PC-3 (cell line): ENCODE measurements around the gene PABPC1L.

Experiments
- CTCF ChIP-seq: fragments of 300-600 bp; sonication (generic); conservative IDR thresholded peaks from 2 replicates; pipeline ENCODE4 v1.5.1; 2017; ENCODE audit warnings: antibody characterized with exemption, low read depth, mild to moderate bottlenecking, low read length
- EZH2 ChIP-seq: fragments of 300-600 bp; sonication (generic); IDR thresholded peaks from one replicate; pipeline ENCODE4 v1.6.1; 2017; ENCODE audit warnings: antibody characterized with exemption, mild to moderate bottlenecking, low read length; ENCODE audit not compliant: unreplicated experiment

- TF ChIP-seq CTCF (no peak), EZH2 (no peak)
These were observed 23.1 kb downstream of the PABPC1L start for GRCh38 chr20:44932916-44933315.
